ENCODE results near the gene WNT11. TPM values are rescaled to one million over a fixed set of nuclear protein-coding genes. Genes with fewer than 3 reads are reported as not detected.

Gene WNT11
- total RNA-seq, 1 experiment from 2014 or later: 0.30 TPM

DNA sequence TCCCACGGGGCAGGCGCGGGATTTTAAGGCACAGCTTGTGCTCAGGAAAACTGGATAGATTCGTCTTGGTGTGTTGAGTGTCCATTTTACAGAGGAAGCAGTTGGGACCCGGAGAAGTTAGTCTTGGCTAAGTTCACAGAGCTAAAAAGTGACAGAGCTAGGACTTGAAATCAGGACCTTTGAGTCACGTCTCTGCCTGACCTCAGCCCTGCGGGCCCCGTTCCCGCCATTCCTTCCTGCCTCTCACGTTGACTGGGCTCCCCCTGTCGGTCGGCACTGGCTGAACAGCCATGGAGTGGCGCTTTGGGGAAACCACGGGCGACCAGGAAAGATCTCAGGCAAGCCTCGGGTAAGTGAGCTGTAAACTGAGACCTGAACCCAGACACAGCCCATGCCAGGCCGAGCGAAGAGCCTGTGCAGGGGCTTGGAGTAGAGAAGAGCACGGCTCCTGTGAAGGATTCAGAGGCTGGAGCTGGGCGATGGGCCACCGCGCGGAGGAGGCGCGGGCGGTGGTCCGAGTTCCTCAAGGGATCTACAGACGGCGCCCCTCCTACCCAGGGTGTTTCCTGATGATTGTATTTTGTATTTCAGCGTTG is 54.1 kb downstream of the WNT11 start:
- Histone ChIP-seq H3K9ac (ENCODE audit: low read length) (peak overlapping the region; percentile 57), H3K4me1 (ENCODE audit: low read length) (peaks cover 22% of the 10 kb centered on the region), H3K27ac (ENCODE audit: low read length) (no peak overlapping the region), H3K27me3 (ENCODE audit: low read length) (no peaks in the 10 kb centered on the region), H3K9me3 (ENCODE audit: low read length) (no peaks in the 10 kb centered on the region), H3K36me3 (ENCODE audit: insufficient read depth, low read length) (no peaks in the 10 kb centered on the region), H4K20me1 (ENCODE audit: insufficient read depth, low read depth, low read length) (no peaks in the 10 kb centered on the region), H3K4me2 (ENCODE audit: low read depth, low read length, poor library complexity, severe bottlenecking) (peak overlapping the region; percentile 64), H3K9me2 (replicated peaks; ENCODE audit: insufficient read depth, low read length) (no peaks in the 10 kb centered on the region), H3K79me2 (ENCODE audit: low read length) (no peaks in the 10 kb centered on the region), H2AFZ (ENCODE audit: low read length) (peak overlapping the region; percentile 94), H3K4me3 (ENCODE audit: low read length) (peak overlapping the region; percentile 62)
- DNase-seq: peak; percentile 95

DNA sequence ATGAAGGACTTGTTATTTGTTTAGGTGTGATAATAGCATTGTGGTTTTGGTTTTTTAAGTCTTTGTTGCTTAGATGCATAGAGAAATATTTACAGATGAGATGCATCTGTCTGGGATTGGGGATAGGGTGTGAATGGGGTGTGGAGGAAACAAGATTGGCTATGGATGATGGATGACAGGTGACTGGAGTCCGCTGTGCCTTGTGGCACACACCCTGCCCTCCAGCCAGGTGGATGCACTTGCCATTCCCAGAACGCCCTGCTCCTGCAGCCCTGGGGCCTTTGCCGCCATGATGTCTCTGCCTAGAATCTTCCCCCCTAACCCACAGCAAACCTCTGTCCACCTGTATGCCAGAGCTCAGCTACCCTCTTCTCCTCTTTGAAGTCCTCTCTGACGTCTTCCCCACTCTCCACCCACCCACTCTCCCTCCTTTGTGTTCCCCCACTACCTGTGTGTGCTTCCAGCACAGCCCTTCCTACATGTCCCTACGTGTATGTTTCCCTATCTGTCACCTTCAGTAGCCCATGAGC is 54.7 kb downstream of the WNT11 start:
- Histone ChIP-seq H2AFZ (ENCODE audit: low read length) (peak overlapping the region; percentile 94), H4K20me1 (ENCODE audit: insufficient read depth, low read depth, low read length) (no peaks in the 10 kb centered on the region), H3K9ac (ENCODE audit: low read length) (peak overlapping the region; percentile 57), H3K9me3 (ENCODE audit: low read length) (no peaks in the 10 kb centered on the region), H3K27me3 (ENCODE audit: low read length) (no peaks in the 10 kb centered on the region), H3K4me1 (ENCODE audit: low read length) (peaks cover 22% of the 10 kb centered on the region), H3K9me2 (replicated peaks; ENCODE audit: insufficient read depth, low read length) (no peaks in the 10 kb centered on the region), H3K79me2 (ENCODE audit: low read length) (no peaks in the 10 kb centered on the region), H3K4me2 (ENCODE audit: low read depth, low read length, poor library complexity, severe bottlenecking) (peak overlapping the region; percentile 64), H3K36me3 (ENCODE audit: insufficient read depth, low read length) (no peaks in the 10 kb centered on the region), H3K27ac (ENCODE audit: low read length) (no peak overlapping the region), H3K4me3 (ENCODE audit: low read length) (peak overlapping the region; percentile 62; the same call in 1 of the 2 replicates)
- no peak for DNase-seq

- no peaks in the 10 kb centered on the region for H4K20me1 ChIP-seq (ENCODE audit: insufficient read depth, low read depth, low read length)
- no peak for DNase-seq
- H3K4me2 ChIP-seq (ENCODE audit: low read depth, low read length, poor library complexity, severe bottlenecking): no peak overlapping the region
- H3K4me3 ChIP-seq (ENCODE audit: low read length): no peak overlapping the region
- no peaks in the 10 kb centered on the region for H3K9me2 ChIP-seq (replicated peaks; ENCODE audit: insufficient read depth, low read length)
- no peaks in the 10 kb centered on the region for H3K79me2 ChIP-seq (ENCODE audit: low read length)
- peaks cover 22% of the 10 kb centered on the region for H3K4me1 ChIP-seq (ENCODE audit: low read length)
- no peak overlapping the region for H2AFZ ChIP-seq (ENCODE audit: low read length)
- no peaks in the 10 kb centered on the region for H3K9me3 ChIP-seq (ENCODE audit: low read length)
- no peaks in the 10 kb centered on the region for H3K36me3 ChIP-seq (ENCODE audit: insufficient read depth, low read length)
- no peaks in the 10 kb centered on the region for H3K27me3 ChIP-seq (ENCODE audit: low read length)
- H3K27ac ChIP-seq (ENCODE audit: low read length): no peak overlapping the region
- no peak overlapping the region for H3K9ac ChIP-seq (ENCODE audit: low read length)
These were observed 56.2 kb downstream of the WNT11 start for GRCh38 chr11:76150141-76150540.

- Histone ChIP-seq H3K4me1 (ENCODE audit: low read length) (peaks cover 22% of the 10 kb centered on the region), H3K4me3 (ENCODE audit: low read length) (no peak overlapping the region), H4K20me1 (ENCODE audit: insufficient read depth, low read depth, low read length) (no peaks in the 10 kb centered on the region), H3K36me3 (ENCODE audit: insufficient read depth, low read length) (no peaks in the 10 kb centered on the region), H2AFZ (ENCODE audit: low read length) (no peak overlapping the region), H3K9me2 (replicated peaks; ENCODE audit: insufficient read depth, low read length) (no peaks in the 10 kb centered on the region), H3K27ac (ENCODE audit: low read length) (no peak overlapping the region), H3K79me2 (ENCODE audit: low read length) (no peaks in the 10 kb centered on the region), H3K4me2 (ENCODE audit: low read depth, low read length, poor library complexity, severe bottlenecking) (no peak overlapping the region), H3K9ac (ENCODE audit: low read length) (no peak overlapping the region), H3K9me3 (ENCODE audit: low read length) (no peaks in the 10 kb centered on the region), H3K27me3 (ENCODE audit: low read length) (no peaks in the 10 kb centered on the region)
- no peak for DNase-seq
These were observed 56.6 kb downstream of the WNT11 start for GRCh38 chr11:76149713-76150112.

DNA sequence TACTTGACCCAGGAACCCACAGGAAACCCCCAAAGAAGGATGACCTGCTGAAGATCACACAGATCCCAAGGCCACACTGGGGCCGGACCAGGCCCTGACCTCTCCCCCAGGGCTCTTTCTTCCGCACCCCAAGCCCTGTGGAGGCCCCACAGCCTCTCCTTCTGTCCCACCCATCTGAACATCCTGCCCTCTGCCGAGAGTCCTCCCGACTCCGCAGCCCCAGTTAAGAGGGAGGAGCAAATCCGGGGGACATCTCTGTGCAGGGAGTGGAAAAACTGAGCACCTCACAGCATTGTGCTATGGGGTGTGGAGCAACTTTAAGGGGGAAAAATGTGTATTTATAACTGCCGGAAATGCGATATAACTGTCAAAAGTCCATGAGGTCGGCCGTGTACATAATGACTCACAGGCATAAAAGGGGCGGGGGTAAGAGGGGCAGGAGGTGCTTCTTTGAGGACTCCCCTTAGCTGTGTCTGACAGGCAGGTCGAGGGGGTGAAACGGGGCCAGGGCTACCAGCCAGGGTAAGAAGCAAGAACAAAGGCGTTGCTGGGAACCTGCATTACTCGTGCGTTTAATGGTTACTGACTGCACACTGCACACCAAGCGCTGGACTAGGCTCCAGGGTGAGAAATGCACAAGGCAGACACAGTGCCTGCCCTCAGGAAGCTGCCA is 57.2 kb downstream of the WNT11 start:
- no peak for DNase-seq
- Histone ChIP-seq H3K9me2 (replicated peaks; ENCODE audit: insufficient read depth, low read length) (no peaks in the 10 kb centered on the region), H3K79me2 (ENCODE audit: low read length) (no peaks in the 10 kb centered on the region), H2AFZ (ENCODE audit: low read length) (no peak overlapping the region), H3K27ac (ENCODE audit: low read length) (no peak overlapping the region), H3K4me2 (ENCODE audit: low read depth, low read length, poor library complexity, severe bottlenecking) (no peak overlapping the region), H3K9me3 (ENCODE audit: low read length) (no peaks in the 10 kb centered on the region), H3K36me3 (ENCODE audit: insufficient read depth, low read length) (no peaks in the 10 kb centered on the region), H3K4me1 (ENCODE audit: low read length) (peaks cover 22% of the 10 kb centered on the region), H3K27me3 (ENCODE audit: low read length) (no peaks in the 10 kb centered on the region), H3K9ac (ENCODE audit: low read length) (no peak overlapping the region), H3K4me3 (ENCODE audit: low read length) (no peak overlapping the region), H4K20me1 (ENCODE audit: insufficient read depth, low read depth, low read length) (no peaks in the 10 kb centered on the region)

DNA sequence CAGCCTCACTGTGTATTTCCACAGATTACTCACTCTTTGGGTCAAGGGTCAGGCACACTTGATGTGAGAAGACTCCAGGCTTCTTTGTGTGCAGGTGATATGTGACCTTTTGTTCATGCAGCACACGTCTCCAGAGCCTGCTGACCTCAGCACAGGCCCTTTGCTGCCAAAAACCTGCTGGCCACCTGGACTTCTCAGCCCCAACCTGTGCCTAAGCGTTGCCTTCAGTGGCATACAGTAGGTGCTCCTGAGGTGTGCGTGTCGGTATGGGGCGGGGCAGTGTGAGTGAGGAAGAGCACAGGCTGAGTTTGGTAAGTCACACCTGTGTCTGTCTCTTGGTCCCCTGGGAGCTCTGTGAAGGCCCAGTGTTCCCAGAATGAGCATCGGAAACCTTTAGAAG is 58.1 kb downstream of the WNT11 start:
- no peaks in the 10 kb centered on the region for H4K20me1 ChIP-seq (ENCODE audit: insufficient read depth, low read depth, low read length)
- no peak overlapping the region for H3K4me2 ChIP-seq (ENCODE audit: low read depth, low read length, poor library complexity, severe bottlenecking)
- DNase-seq: no peak

DNA sequence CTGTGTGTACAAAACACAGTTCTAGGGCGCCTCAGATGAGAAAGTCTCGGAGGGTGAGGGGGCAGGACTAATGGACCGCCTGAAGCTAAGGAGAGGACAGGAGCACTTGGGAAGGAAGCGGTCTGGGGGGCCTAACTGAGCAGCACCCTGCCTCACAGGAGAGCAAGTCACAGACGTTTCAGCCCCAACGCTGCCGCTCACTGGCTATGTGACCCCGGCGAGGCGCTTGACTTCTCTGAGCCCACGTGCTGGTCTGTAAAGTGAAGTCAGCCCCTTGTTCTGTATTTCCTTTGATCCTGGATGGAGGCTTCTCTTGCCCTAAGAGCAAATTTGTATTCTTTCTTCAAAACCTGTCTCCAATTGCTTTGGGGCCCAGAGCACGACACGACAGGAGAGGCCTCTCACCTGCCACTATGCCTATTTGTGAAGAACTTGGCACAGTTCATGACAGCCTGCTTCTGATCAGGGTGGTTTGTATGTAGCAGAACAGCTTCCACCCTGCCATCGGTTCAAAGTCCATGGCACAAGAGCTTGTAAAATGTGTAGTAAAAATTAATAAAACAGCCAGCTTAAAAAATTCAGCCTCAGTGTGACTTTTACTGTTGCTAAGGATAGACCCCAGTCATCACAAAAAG is 59.1 kb downstream of the WNT11 start:
- Histone ChIP-seq H4K20me1 (ENCODE audit: insufficient read depth, low read depth, low read length) (no peaks in the 10 kb centered on the region), H3K27me3 (ENCODE audit: low read length) (no peaks in the 10 kb centered on the region), H3K9me3 (ENCODE audit: low read length) (no peaks in the 10 kb centered on the region), H2AFZ (ENCODE audit: low read length) (no peak overlapping the region), H3K4me3 (ENCODE audit: low read length) (no peak overlapping the region), H3K9me2 (replicated peaks; ENCODE audit: insufficient read depth, low read length) (no peaks in the 10 kb centered on the region), H3K27ac (ENCODE audit: low read length) (no peak overlapping the region), H3K4me2 (ENCODE audit: low read depth, low read length, poor library complexity, severe bottlenecking) (no peak overlapping the region), H3K9ac (ENCODE audit: low read length) (no peak overlapping the region), H3K36me3 (ENCODE audit: insufficient read depth, low read length) (no peaks in the 10 kb centered on the region), H3K79me2 (ENCODE audit: low read length) (no peaks in the 10 kb centered on the region), H3K4me1 (ENCODE audit: low read length) (peaks cover 7% of the 10 kb centered on the region)
- DNase-seq: no peak

More for the DNA sequence above, 58.1 kb downstream of the WNT11 start:
- Histone ChIP-seq H3K4me3 (ENCODE audit: low read length) (no peak overlapping the region), H3K36me3 (ENCODE audit: insufficient read depth, low read length) (no peaks in the 10 kb centered on the region), H3K79me2 (ENCODE audit: low read length) (no peaks in the 10 kb centered on the region), H3K4me1 (ENCODE audit: low read length) (peaks cover 17% of the 10 kb centered on the region), H3K9me3 (ENCODE audit: low read length) (no peaks in the 10 kb centered on the region), H3K9ac (ENCODE audit: low read length) (no peak overlapping the region), H3K27ac (ENCODE audit: low read length) (no peak overlapping the region), H2AFZ (ENCODE audit: low read length) (no peak overlapping the region), H3K9me2 (replicated peaks; ENCODE audit: insufficient read depth, low read length) (no peaks in the 10 kb centered on the region), H3K27me3 (ENCODE audit: low read length) (no peaks in the 10 kb centered on the region)

DNA sequence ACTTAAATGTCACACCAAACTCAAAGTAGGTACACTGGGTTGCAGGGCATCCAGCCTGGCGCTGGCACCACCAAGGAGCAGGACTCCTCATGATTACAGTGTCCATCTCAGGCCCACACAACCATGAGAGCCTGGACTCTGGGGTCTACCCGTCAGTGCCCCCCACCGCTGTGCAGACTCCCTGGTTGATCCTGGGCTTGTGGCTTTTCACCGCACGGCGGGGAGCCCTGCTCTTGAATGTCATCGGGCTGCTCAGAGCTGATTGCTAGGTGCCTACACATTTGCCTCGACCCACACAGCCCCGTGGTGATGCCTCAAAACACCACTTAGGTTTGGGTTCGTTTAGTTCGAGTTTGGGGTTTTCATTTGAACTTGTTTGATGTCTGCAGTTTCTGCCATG is 63.0 kb downstream of the WNT11 start:
- no peak overlapping the region for H2AFZ ChIP-seq (ENCODE audit: low read length)
- no peaks in the 10 kb centered on the region for H3K9me2 ChIP-seq (replicated peaks; ENCODE audit: insufficient read depth, low read length)
- H3K36me3 ChIP-seq (ENCODE audit: insufficient read depth, low read length): peaks cover 10% of the 10 kb centered on the region; the same call in 1 of the 2 replicates
- no peaks in the 10 kb centered on the region for H3K9me3 ChIP-seq (ENCODE audit: low read length)
- H4K20me1 ChIP-seq (ENCODE audit: insufficient read depth, low read depth, low read length): no peaks in the 10 kb centered on the region
- H3K79me2 ChIP-seq (ENCODE audit: low read length): no peaks in the 10 kb centered on the region
- H3K9ac ChIP-seq (ENCODE audit: low read length): no peak overlapping the region
- peaks cover 15% of the 10 kb centered on the region for H3K4me1 ChIP-seq (ENCODE audit: low read length)
- H3K27ac ChIP-seq (ENCODE audit: low read length): no peak overlapping the region
- no peak overlapping the region for H3K4me3 ChIP-seq (ENCODE audit: low read length)
- H3K4me2 ChIP-seq (ENCODE audit: low read depth, low read length, poor library complexity, severe bottlenecking): no peak overlapping the region
- no peak for DNase-seq
- no peaks in the 10 kb centered on the region for H3K27me3 ChIP-seq (ENCODE audit: low read length)
